Mammary epithelial cell (primary cell): ENCODE results near the gene RNF207.

Source experiments
- CTCF ChIP-seq, 2 donors: IDR thresholded peaks in 1 of 2; conservative IDR thresholded peaks in 1 of 2; 2 replicates each; pipeline ENCODE4 v1.5.1; 2011 to 2012; ENCODE audit warnings: inconsistent platforms in 2 of 2, low read length in 2 of 2, mild to moderate bottlenecking in 2 of 2, control low read depth in 1 of 2, low read depth in 1 of 2; ENCODE audit not compliant: insufficient read depth in 1 of 2; ENCODE audit errors: extremely low read depth in 1 of 2
- EZH2 ChIP-seq: IDR thresholded peaks from 2 replicates; pipeline ENCODE4 v1.6.1; 2012; ENCODE audit warnings: low read length, inconsistent platforms, borderline replicate concordance

- TF ChIP-seq CTCF (conservative IDR thresholded peaks at IDR 0.05 in 1 of 2, IDR thresholded peaks at IDR 0.05 in 1 of 2; ENCODE audit: extremely low read depth in 1 of 2, insufficient read depth in 1 of 2, low read depth in 1 of 2, low read length in 2 of 2) (no peak), EZH2 (no peak)
Measured at GRCh38 chr1:6265151-6265550, 59.2 kb downstream of the RNF207 start.
